NCI-H1436 (cell line): ENCODE results near the gene BUD13.

ENCODE experiments used
- DNase-seq: peaks from one replicate; lab custom pipeline; 2025; lab: John Stamatoyannopoulos, UW

The BUD13 gene

GRCh38 chr11:116716621-116717020 is 56.2 kb downstream of the BUD13 start:
- no peak for DNase-seq

DNA sequence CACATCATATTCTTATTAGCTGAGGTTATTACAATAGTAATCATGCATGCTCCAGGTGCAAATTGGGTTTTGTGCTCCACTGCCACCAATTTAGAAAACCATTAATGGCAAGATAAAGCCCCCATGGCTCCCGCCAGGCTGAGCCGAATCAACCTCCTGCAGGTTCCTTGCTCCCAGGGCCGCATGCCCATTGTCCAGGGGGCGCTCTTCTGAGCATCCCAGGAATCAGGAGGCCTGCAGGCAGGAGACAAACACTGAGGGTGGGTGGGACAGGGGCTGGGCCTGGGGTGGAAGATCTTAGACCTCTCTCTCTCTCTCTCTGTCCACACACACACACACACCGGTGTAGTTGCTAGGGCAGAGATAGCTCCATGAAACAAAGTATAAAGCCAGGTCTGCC is 57.4 kb downstream of the BUD13 start:
- DNase-seq: no peak

- no peak for DNase-seq
Observed at GRCh38 chr11:116714902-116715301, 57.9 kb downstream of the BUD13 start.

DNA sequence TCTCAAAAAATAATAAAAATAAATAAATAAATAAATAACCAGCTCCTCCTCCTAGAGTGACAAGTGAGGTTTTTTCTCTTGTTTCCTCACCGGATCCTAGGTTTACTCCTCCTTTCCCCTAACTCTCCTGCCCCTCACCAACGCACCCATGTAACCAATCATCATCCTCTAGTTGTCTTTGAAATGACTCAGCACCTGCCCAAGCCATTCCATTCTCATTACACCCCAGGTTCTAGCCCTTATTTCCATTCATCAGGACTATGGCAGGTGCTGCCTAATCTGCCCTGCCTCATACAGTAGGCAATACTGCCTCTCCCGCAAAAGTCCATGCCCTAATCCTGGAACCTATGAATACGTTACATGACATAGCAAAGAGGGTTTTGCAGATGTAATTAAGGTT is 60.4 kb downstream of the BUD13 start:
- no peak for DNase-seq

DNA sequence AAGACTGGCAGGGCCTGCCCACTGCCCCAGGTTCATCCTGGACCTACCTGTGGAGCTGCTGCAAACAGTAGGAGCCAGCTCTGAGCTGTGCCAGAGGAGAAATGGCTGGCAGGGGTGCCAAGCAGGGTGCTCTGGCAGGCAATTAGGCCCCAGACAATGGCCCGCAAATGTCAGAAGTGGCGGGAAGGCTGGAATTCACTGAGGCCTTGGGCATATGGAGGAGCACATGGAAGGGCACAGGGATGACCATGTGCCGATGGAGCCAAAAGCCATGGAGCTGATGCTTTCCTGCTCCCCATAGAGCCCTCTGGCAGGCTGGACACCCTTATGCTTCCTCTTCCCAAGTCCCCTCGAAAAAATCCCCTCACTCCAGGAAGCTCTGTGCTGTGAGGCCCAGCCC is 62.0 kb downstream of the BUD13 start:
- DNase-seq: no peak

GRCh38 chr11:116710001-116710674 is 62.6 kb downstream of the BUD13 start:
- DNase-seq: no peak

GRCh38 chr11:116707746-116708145 is 65.0 kb downstream of the BUD13 start:
- DNase-seq: no peak

- DNase-seq: peak; percentile 67
Observed at GRCh38 chr11:116707161-116707629, 65.6 kb downstream of the BUD13 start.

DNA sequence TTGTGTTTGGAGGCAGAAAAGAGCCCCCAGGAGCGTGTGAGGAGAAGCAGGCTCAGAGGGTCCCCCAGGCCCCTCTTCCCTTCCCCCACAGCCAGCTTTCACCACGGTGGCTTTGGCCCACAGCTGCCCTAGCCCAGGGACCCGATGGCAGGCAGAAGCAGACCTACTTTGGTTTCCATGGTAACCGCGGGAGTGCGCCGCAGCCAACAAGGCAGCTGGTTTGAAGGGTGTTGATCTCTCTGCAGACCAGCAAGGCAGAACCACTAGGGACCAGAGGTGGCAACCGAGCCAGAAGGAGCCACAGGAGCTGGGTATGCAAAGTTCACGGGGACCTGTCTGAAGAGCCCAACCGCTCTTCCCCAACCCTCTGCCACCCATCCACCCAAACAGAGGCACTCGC is 69.4 kb downstream of the BUD13 start:
- peak; percentile 58 for DNase-seq

- no peak for DNase-seq
Observed at GRCh38 chr11:116702772-116703385, 69.9 kb downstream of the BUD13 start.

DNA sequence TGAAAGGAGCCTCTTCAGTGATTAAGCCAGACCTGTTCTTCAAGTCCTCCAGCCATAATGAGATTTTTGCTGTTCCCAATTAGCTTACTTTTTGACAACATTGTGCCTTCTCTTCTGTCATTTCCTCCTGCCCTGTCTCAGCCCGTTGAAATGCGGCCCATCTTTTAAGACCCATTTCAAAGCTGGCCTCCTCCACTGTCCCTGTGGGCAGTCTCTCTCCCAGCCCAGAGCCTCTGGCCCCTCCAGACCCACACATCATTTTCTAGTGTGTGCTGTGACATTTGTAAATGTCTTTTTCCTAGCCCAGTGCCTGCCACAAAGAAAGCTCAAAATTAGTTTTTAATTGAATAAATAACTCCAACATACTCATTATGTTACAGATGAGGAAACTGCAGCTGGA is 70.9 kb downstream of the BUD13 start:
- no peak for DNase-seq

DNA sequence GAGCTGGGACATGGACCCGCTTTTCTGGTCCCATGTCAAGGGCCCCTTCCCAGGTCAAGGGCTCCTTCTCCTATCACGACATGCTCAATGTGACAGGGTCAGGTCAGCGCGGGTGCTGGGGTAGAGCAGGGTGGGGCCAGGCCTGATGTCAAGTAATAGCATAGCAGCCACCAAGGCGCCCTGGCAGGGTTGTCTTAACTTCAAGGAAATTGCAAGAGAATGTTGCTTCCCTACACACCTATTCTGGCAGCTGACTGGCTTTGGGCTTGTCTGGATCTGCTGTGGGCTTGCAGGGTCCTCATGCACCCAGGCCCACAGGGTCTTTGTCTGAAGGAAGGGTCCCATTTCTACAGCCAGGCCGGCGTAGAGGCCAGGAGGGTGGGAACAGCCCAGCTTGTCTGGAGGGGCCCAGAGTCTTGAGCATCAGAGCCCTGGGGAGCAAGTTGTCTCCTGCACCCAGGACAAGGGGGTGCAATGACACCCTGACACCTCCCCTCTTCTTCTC is 71.4 kb downstream of the BUD13 start:
- DNase-seq: no peak

GRCh38 chr11:116700586-116701220 is 72.1 kb downstream of the BUD13 start:
- DNase-seq: no peak
